Transverse colon (tissue), 4 donors: Measurements from ENCODE around the gene H2AZ1. TPM values are rescaled to one million over a fixed set of nuclear protein-coding genes. Genes with fewer than 3 reads are reported as not detected.

Experiments
- DNase-seq: peaks from one replicate; pipeline ENCODE4 v3.0.0-alpha.2; 2019
- H3K27ac ChIP-seq, 4 donors: fragments of 200-600 bp; sonication (generic); 2 replicates each; pipeline ENCODE4 v1.5.1; 2016 to 2018; ENCODE audit warnings: inconsistent platforms in 4 of 4
- H3K27me3 ChIP-seq: fragments of 200-600 bp; sonication (generic); 2 replicates; pipeline ENCODE4 v1.5.1; 2017; ENCODE audit warnings: inconsistent platforms
- H3K36me3 ChIP-seq, 4 donors: fragments of 200-600 bp; sonication (generic); 2 replicates each; pipeline ENCODE4 v1.5.1; 2017 to 2019; ENCODE audit warnings: inconsistent platforms in 4 of 4
- H3K4me1 ChIP-seq, 4 donors: fragments of 200-600 bp; sonication (generic); 2 replicates each; pipeline ENCODE4 v1.5.1; 2017 to 2020; ENCODE audit warnings: inconsistent platforms in 4 of 4
- H3K4me3 ChIP-seq, 4 donors: fragments of 200-600 bp; sonication (generic); 1 replicate in 1 of 4; 2 replicates in 3 of 4; pipeline versions ENCODE4 v1.5.1 to v1.6.1; 2017 to 2019; ENCODE audit warnings: inconsistent platforms in 4 of 4
- H3K9me3 ChIP-seq, 2 donors: fragments of 200-600 bp; sonication (generic); 2 replicates each; pipeline ENCODE4 v1.5.1; 2017 to 2019; ENCODE audit warnings: inconsistent platforms in 2 of 2
- EP300 ChIP-seq: sonication (generic); formaldehyde crosslinking; IDR thresholded peaks from one replicate; pipeline ENCODE4 v1.6.1; 2017; ENCODE audit warnings: antibody characterized with exemption, low read depth
- POLR2A ChIP-seq: fragments of 450-650 bp; IDR thresholded peaks from one replicate; pipeline ENCODE4 v1.6.1; 2016; ENCODE audit warnings: antibody characterized with exemption, mild to moderate bottlenecking, moderate library complexity
- POLR2AphosphoS5 ChIP-seq, 3 donors: sonication (generic); formaldehyde crosslinking; IDR thresholded peaks; one replicate each; pipeline ENCODE4 v1.6.1; 2016; ENCODE audit warnings: antibody characterized with exemption in 3 of 3
- WGBS, 2 donors: methylation state at CpG; one replicate each; pipeline ENCODE4 v1.1.5; 2018; ENCODE audit warnings: low coverage in 1 of 2; 5-methylcytosine and 5-hydroxymethylcytosine counted together
- in situ Hi-C, 4 donors: fragments of 200-750 bp; cut with MboI; loops; one replicate each; pipeline versions ENCODE4 v1.15.0 to v1.15.1; 2017; ENCODE audit warnings: low sequenced_read_pairs in 3 of 4, low pct_ligation_motif_present in 1 of 4, low pct_unique_long_range_greater_than_20kb in 1 of 4
- intact Hi-C: fragments of 100-400 bp; cut with DNase I; formaldehyde crosslinking; loops from one replicate; pipeline ENCODE4 v1.15.1; 2023; ENCODE audit warnings: low total_unique reads
- total RNA-seq, 4 donors: library from RNA; depleted of rRNA; stranded (reverse); fragments of >200 nt; gene quantifications; one replicate each; pipeline ENCODE4 v1.1.0, GENCODE V29; 2016
- TF ChIP-seq, protein P1 (sequence below), 5 experiments: fragments of 200-600 bp in 3 of 5; fragments of 450-650 bp in 2 of 5; sonication (generic) in 3 of 5; IDR thresholded peaks; 1 replicate in 2 of 5; 2 replicates in 3 of 5; pipeline ENCODE4 v1.5.1; 2016 to 2017; ENCODE audit warnings: antibody characterized with exemption in 5 of 5, inconsistent platforms in 3 of 5, mild to moderate bottlenecking in 2 of 5, moderate library complexity in 1 of 5

Gene H2AZ1
- total RNA-seq, 4 donors from 2014 or later = 28.8 to 139 (median 81.5) TPM

DNA sequence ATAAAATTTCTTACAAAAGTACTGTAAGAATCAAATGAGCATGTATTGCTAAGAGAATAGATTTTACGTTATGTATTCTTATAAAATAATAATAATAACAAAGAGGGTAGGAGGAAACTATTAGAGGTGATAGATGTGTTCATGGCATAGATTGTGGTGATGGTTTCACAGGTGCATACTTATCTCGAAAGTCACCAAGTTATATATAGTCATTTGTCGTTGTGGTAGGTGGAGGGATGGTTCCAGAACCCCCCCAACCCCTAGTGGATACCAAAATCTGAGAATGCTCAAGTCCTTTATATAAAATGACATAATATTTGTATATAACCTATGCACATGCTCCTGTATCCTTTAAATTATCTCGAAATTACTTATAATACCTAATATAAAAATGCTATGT lies 36.7 kb upstream of the H2AZ1 start:
- WGBS, 2 donors = 76 to 77% methylated on average over 4 of the region's 4 CpGs
- no peak overlapping the region for H3K4me3 ChIP-seq
- in situ Hi-C loops = no loop called here
- no peak for DNase-seq
- intact Hi-C loops = no loop called here
- H3K4me1 ChIP-seq = no peaks in the 10 kb centered on the region
- no peaks in the 10 kb centered on the region for H3K9me3 ChIP-seq
- H3K27ac ChIP-seq = no peak overlapping the region
- TF ChIP-seq, protein P1, sequence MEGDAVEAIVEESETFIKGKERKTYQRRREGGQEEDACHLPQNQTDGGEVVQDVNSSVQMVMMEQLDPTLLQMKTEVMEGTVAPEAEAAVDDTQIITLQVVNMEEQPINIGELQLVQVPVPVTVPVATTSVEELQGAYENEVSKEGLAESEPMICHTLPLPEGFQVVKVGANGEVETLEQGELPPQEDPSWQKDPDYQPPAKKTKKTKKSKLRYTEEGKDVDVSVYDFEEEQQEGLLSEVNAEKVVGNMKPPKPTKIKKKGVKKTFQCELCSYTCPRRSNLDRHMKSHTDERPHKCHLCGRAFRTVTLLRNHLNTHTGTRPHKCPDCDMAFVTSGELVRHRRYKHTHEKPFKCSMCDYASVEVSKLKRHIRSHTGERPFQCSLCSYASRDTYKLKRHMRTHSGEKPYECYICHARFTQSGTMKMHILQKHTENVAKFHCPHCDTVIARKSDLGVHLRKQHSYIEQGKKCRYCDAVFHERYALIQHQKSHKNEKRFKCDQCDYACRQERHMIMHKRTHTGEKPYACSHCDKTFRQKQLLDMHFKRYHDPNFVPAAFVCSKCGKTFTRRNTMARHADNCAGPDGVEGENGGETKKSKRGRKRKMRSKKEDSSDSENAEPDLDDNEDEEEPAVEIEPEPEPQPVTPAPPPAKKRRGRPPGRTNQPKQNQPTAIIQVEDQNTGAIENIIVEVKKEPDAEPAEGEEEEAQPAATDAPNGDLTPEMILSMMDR (IDR thresholded peaks at IDR 0.05) = no peak
- TF ChIP-seq EP300 (no peak), POLR2AphosphoS5 (IDR thresholded peaks at IDR 0.05) (no peak), POLR2A (no peak)
- H3K36me3 ChIP-seq = no peaks in the 10 kb centered on the region
- no peaks in the 10 kb centered on the region for H3K27me3 ChIP-seq

GRCh38 chr4:99983289-99983943 lies 33.3 kb upstream of the H2AZ1 start:
- H3K27me3 ChIP-seq = no peaks in the 10 kb centered on the region
- H3K36me3 ChIP-seq = no peaks in the 10 kb centered on the region
- no peak overlapping the region for H3K27ac ChIP-seq
- WGBS, 2 donors = 71% methylated on average over 4 of the region's 4 CpGs
- TF ChIP-seq EP300 = no peak
- no peak for TF ChIP-seq POLR2AphosphoS5 (IDR thresholded peaks at IDR 0.05)
- TF ChIP-seq, protein P1 (IDR thresholded peaks at IDR 0.05) = no peak
- no peak for TF ChIP-seq POLR2A
- no peak overlapping the region for H3K4me3 ChIP-seq
- in situ Hi-C loops (no loop called here), intact Hi-C loops (no loop called here)
- no peaks in the 10 kb centered on the region for H3K9me3 ChIP-seq
- H3K4me1 ChIP-seq = no peaks in the 10 kb centered on the region
- no peak for DNase-seq

DNA sequence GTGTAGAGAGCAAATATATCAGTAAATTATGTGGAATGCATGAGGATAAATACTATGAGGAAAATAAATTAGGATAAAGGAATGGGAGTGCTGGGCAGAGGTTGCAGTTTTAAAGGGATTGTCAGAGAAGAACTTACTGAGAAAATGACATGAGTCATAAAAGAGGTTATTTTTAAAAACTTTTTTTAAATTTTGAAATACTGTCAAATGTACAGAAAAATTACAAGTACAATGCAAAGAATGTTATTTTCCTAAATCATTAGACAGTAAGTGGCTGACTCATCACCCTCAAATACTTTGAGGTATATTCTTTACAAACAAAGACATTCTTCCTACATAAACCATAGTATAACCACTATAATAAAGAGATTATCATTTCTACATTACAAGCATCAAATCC lies 29.8 kb upstream of the H2AZ1 start:
- TF ChIP-seq POLR2A (no peak), POLR2AphosphoS5 (IDR thresholded peaks at IDR 0.05) (no peak), EP300 (no peak)
- TF ChIP-seq, protein P1 (IDR thresholded peaks at IDR 0.05) = no peak
- Histone ChIP-seq H3K4me1 (no peaks in the 10 kb centered on the region), H3K36me3 (no peaks in the 10 kb centered on the region), H3K27ac (no peak overlapping the region), H3K9me3 (no peaks in the 10 kb centered on the region), H3K4me3 (no peak overlapping the region), H3K27me3 (no peaks in the 10 kb centered on the region)
- intact Hi-C loops (no loop called here), in situ Hi-C loops (no loop called here)
- no peak for DNase-seq

GRCh38 chr4:99971453-99972111 lies 21.5 kb upstream of the H2AZ1 start:
- Histone ChIP-seq H3K4me1 (no peaks in the 10 kb centered on the region), H3K27me3 (no peaks in the 10 kb centered on the region), H3K27ac (no peak overlapping the region), H3K4me3 (no peak overlapping the region), H3K9me3 (no peaks in the 10 kb centered on the region), H3K36me3 (no peaks in the 10 kb centered on the region)
- intact Hi-C loops = no loop called here
- TF ChIP-seq, protein P1 (IDR thresholded peaks at IDR 0.05) = no peak
- TF ChIP-seq POLR2A (no peak), POLR2AphosphoS5 (IDR thresholded peaks at IDR 0.05) (no peak), EP300 (no peak)
- no peak for DNase-seq
- WGBS, 2 donors = 96% methylated on average over 12 of the region's 12 CpGs; no CpG with 5 or more reads in 1 of the 2 donors
- in situ Hi-C loops = no loop called here
